ENCODE results near the gene SLC35F4. TPM values are rescaled to one million over a fixed set of nuclear protein-coding genes. Genes with fewer than 3 reads are reported as not detected.

The SLC35F4 gene
- total RNA-seq, 1 experiment from 2014 or later: not detected

GRCh38 chr14:57714487-57714931 is 151.4 kb downstream of the SLC35F4 start:
- DNase-seq (ENCODE audit: low read depth, low spot score): no peak
- Histone ChIP-seq H3K4me1 (ENCODE audit: control insufficient read depth in 1 of 2, insufficient read depth in 2 of 2, low read length in 2 of 2) (no peaks in the 10 kb centered on the region), H3K27ac (ENCODE audit: low read depth, low read length) (no peak overlapping the region), H2AFZ (ENCODE audit: low read depth, low read length, poor library complexity, severe bottlenecking) (no peak overlapping the region), H3K36me3 (ENCODE audit: control insufficient read depth in 1 of 2, insufficient read depth in 2 of 2, low read length in 2 of 2) (no peaks in the 10 kb centered on the region), H3K27me3 (ENCODE audit: insufficient read depth, low read length) (no peaks in the 10 kb centered on the region), H3K9me3 (ENCODE audit: control insufficient read depth in 1 of 2, insufficient read depth in 1 of 2, low read depth in 1 of 2, low read length in 2 of 2) (no peaks in the 10 kb centered on the region), H4K20me1 (ENCODE audit: insufficient read depth) (no peaks in the 10 kb centered on the region), H3K9me2 (ENCODE audit: insufficient read depth) (no peaks in the 10 kb centered on the region), H3K9ac (ENCODE audit: low read length) (no peak overlapping the region), H3K4me2 (ENCODE audit: low read length) (no peak overlapping the region), H3K4me3 (replicated peaks in 1 of 2; ENCODE audit: low read depth in 1 of 2, low read length in 2 of 2) (no peak overlapping the region), H3K79me2 (ENCODE audit: insufficient read depth, low read length) (no peaks in the 10 kb centered on the region)
- ATAC-seq: no peak
- intact Hi-C loops (cut with micrococcal nuclease): no loop called here
- CTCF ChIA-PET: no interaction called here
- POLR2A ChIA-PET: no interaction called here
- RAD21 ChIA-PET (ENCODE audit: low non-redundant PET in 1 of 2, low total read pairs in 2 of 2, uncharacterized antibody in 2 of 2, unreplicated experiment in 2 of 2): no interaction called here
- BruUV-seq (replicated peaks): no TSS peak
- TF ChIP-seq POLR2AphosphoS5 (IDR thresholded peaks at IDR 0.05; ENCODE audit: low read depth, low read length) (no peak), RAD21 (IDR thresholded peaks at IDR 0.05; ENCODE audit: low read depth) (no peak), SRF (IDR thresholded peaks at IDR 0.05; ENCODE audit: low read depth) (no peak), ATF3 (IDR thresholded peaks at IDR 0.05) (no peak), POLR2A (IDR thresholded peaks at IDR 0.05; ENCODE audit: borderline replicate concordance, extremely low read depth, insufficient read depth, insufficient read length) (no peak), ZNF274 (IDR thresholded peaks at IDR 0.05; ENCODE audit: low read depth, low read length) (no peak), CEBPB (IDR thresholded peaks at IDR 0.05; ENCODE audit: low read depth) (no peak), EZH2 (IDR thresholded peaks at IDR 0.05) (no peak), JUND (IDR thresholded peaks at IDR 0.05) (no peak), EZH2phosphoT487 (IDR thresholded peaks at IDR 0.05; ENCODE audit: borderline replicate concordance) (no peak), TCF7L2 (IDR thresholded peaks at IDR 0.05; ENCODE audit: borderline replicate concordance, extremely low read depth, insufficient read depth, insufficient read length) (no peak), ELF1 (IDR thresholded peaks at IDR 0.05; ENCODE audit: borderline replicate concordance, low read depth) (no peak), ZFX (IDR thresholded peaks at IDR 0.05) (no peak), CBX3 (IDR thresholded peaks at IDR 0.05; ENCODE audit: low read depth) (no peak), EGR1 (IDR thresholded peaks at IDR 0.05; ENCODE audit: low read depth) (no peak), SP1 (IDR thresholded peaks at IDR 0.05; ENCODE audit: low read depth) (no peak), FOSL1 (IDR thresholded peaks at IDR 0.05; ENCODE audit: low read depth) (no peak)
- TF ChIP-seq, protein P1, sequence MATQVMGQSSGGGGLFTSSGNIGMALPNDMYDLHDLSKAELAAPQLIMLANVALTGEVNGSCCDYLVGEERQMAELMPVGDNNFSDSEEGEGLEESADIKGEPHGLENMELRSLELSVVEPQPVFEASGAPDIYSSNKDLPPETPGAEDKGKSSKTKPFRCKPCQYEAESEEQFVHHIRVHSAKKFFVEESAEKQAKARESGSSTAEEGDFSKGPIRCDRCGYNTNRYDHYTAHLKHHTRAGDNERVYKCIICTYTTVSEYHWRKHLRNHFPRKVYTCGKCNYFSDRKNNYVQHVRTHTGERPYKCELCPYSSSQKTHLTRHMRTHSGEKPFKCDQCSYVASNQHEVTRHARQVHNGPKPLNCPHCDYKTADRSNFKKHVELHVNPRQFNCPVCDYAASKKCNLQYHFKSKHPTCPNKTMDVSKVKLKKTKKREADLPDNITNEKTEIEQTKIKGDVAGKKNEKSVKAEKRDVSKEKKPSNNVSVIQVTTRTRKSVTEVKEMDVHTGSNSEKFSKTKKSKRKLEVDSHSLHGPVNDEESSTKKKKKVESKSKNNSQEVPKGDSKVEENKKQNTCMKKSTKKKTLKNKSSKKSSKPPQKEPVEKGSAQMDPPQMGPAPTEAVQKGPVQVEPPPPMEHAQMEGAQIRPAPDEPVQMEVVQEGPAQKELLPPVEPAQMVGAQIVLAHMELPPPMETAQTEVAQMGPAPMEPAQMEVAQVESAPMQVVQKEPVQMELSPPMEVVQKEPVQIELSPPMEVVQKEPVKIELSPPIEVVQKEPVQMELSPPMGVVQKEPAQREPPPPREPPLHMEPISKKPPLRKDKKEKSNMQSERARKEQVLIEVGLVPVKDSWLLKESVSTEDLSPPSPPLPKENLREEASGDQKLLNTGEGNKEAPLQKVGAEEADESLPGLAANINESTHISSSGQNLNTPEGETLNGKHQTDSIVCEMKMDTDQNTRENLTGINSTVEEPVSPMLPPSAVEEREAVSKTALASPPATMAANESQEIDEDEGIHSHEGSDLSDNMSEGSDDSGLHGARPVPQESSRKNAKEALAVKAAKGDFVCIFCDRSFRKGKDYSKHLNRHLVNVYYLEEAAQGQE (IDR thresholded peaks at IDR 0.05; ENCODE audit: low read depth): no peak
- TF ChIP-seq, protein P2, sequence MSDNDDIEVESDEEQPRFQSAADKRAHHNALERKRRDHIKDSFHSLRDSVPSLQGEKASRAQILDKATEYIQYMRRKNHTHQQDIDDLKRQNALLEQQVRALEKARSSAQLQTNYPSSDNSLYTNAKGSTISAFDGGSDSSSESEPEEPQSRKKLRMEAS (IDR thresholded peaks at IDR 0.05): no peak
